Measurements from ENCODE around the gene IFNA4.

- TF ChIP-seq CTCF (IDR thresholded peaks at IDR 0.05) (no peak), POLR2A (IDR thresholded peaks at IDR 0.05) (no peak)
Measured at GRCh38 chr9:21144603-21145002, 42.8 kb downstream of the IFNA4 start.

All from thyroid gland (tissue), 4 donors.